ENCODE results near the gene ABAT.

Gene ABAT

DNA sequence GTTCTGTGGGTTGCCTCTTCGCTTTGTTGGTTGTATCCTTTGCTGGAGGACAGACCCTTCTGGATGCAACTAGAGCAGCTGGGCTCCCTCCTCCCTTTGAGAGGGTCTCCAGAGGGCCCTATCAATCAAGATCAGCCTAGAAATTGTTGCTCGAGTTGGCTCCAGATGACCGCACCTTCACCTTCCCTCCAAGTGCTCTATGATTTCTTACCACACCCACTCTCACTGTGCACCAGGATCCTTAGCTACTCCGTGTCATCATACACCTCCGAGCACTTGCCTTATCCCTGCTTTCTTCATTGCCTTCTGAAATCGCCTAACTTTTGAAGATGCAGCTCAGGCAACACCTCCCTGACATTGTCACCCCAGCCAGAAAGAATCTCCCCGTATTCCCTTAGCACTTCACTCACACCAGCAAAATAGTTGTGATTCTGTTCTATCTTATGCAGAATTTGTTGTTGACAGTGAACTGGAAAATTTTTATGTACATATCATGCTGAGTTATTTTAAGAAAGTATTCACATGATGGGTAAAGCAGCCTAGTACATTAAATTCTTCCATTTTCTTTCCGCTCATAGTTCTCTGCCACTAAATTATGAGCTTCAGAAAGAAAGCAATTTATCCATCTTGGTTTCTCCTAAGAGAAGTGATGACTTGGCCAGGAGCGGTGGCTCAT is 52.9 kb downstream of the ABAT start:
- Histone ChIP-seq H3K4me3 (ENCODE audit: insufficient read depth, low read depth, low read length) (no peak overlapping the region), H3K36me3 (ENCODE audit: control insufficient read depth, insufficient read depth, low read length) (no peaks in the 10 kb centered on the region), H3K27me3 (ENCODE audit: control insufficient read depth, insufficient read depth, low read length, poor library complexity, severe bottlenecking) (no peaks in the 10 kb centered on the region), H3K9me3 (ENCODE audit: control insufficient read depth, low read length) (no peaks in the 10 kb centered on the region), H3K27ac (ENCODE audit: insufficient read depth, low read depth, low read length, poor library complexity, severe bottlenecking) (no peak overlapping the region), H3K4me1 (ENCODE audit: control insufficient read depth, insufficient read depth, low read length) (no peaks in the 10 kb centered on the region)
- WGBS, 2 experiments = 89 to 91% methylated on average over 9 of the region's 9 CpGs

- no peaks in the 10 kb centered on the region for H3K9me3 ChIP-seq (ENCODE audit: control insufficient read depth, low read length)
Measured at GRCh38 chr16:8727857-8728618, 53.6 kb downstream of the ABAT start.

GRCh38 chr16:8729779-8730334 is 55.4 kb downstream of the ABAT start:
- Histone ChIP-seq H3K36me3 (ENCODE audit: control insufficient read depth, insufficient read depth, low read length) (no peaks in the 10 kb centered on the region), H3K9me3 (ENCODE audit: control insufficient read depth, low read length) (peaks cover 2% of the 10 kb centered on the region), H3K27me3 (ENCODE audit: control insufficient read depth, insufficient read depth, low read length, poor library complexity, severe bottlenecking) (no peaks in the 10 kb centered on the region), H3K27ac (ENCODE audit: insufficient read depth, low read depth, low read length, poor library complexity, severe bottlenecking) (no peak overlapping the region), H3K4me3 (ENCODE audit: insufficient read depth, low read depth, low read length) (no peak overlapping the region), H3K4me1 (ENCODE audit: control insufficient read depth, insufficient read depth, low read length) (no peaks in the 10 kb centered on the region)
- WGBS, 2 experiments = 89 to 94% methylated on average over 8 of the region's 8 CpGs

More at GRCh38 chr16:8727857-8728618, 53.6 kb downstream of the ABAT start:
- no peaks in the 10 kb centered on the region for H3K4me1 ChIP-seq (ENCODE audit: control insufficient read depth, insufficient read depth, low read length)
- 84 to 85% methylated on average over 13 of the region's 13 CpGs for WGBS, 2 experiments
- H3K27me3 ChIP-seq (ENCODE audit: control insufficient read depth, insufficient read depth, low read length, poor library complexity, severe bottlenecking) = no peaks in the 10 kb centered on the region
- no peak overlapping the region for H3K4me3 ChIP-seq (ENCODE audit: insufficient read depth, low read depth, low read length)
- H3K36me3 ChIP-seq (ENCODE audit: control insufficient read depth, insufficient read depth, low read length) = no peaks in the 10 kb centered on the region
- H3K27ac ChIP-seq (ENCODE audit: insufficient read depth, low read depth, low read length, poor library complexity, severe bottlenecking) = no peak overlapping the region

DNA sequence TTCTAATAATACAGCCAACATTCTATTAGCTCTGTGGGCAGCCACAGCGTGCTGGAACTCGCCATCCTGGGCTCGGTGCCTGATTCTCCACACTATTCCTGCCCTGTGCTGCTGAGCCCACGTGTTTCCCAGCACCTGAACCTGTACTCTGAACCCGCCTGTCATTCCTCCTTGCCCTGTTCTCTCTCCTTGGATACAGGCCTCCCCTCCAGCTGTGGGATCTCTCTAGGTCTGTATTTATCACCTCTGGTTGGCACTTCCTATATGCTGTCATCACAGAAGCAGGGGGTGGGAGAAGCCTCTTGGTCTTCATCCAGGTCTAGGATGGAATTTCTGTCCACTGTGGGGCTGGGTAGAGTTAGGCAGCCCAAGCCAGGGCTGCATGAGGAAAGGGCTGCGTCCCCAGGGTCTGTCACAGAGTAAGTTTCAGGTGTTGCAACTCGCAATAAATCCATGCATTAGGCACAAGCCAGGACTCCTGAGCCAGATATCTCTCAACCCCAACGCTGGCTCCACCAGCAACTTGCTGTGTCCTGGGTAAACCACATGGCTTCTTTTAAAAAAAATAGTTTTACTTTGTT is 56.0 kb downstream of the ABAT start:
- Histone ChIP-seq H3K4me3 (ENCODE audit: insufficient read depth, low read depth, low read length) (no peak overlapping the region), H3K4me1 (ENCODE audit: control insufficient read depth, insufficient read depth, low read length) (no peaks in the 10 kb centered on the region), H3K27ac (ENCODE audit: insufficient read depth, low read depth, low read length, poor library complexity, severe bottlenecking) (no peak overlapping the region), H3K36me3 (ENCODE audit: control insufficient read depth, insufficient read depth, low read length) (no peaks in the 10 kb centered on the region), H3K9me3 (ENCODE audit: control insufficient read depth, low read length) (peaks cover 2% of the 10 kb centered on the region), H3K27me3 (ENCODE audit: control insufficient read depth, insufficient read depth, low read length, poor library complexity, severe bottlenecking) (no peaks in the 10 kb centered on the region)
- WGBS, 2 experiments = 91 to 92% methylated on average over 8 of the region's 8 CpGs

- no peaks in the 10 kb centered on the region for H3K4me1 ChIP-seq (ENCODE audit: control insufficient read depth, insufficient read depth, low read length)
- no peaks in the 10 kb centered on the region for H3K36me3 ChIP-seq (ENCODE audit: control insufficient read depth, insufficient read depth, low read length)
- H3K27me3 ChIP-seq (ENCODE audit: control insufficient read depth, insufficient read depth, low read length, poor library complexity, severe bottlenecking) = no peaks in the 10 kb centered on the region
- WGBS, 2 experiments = 92 to 94% methylated on average over 4 to 5 of the region's 5 CpGs
- no peak overlapping the region for H3K27ac ChIP-seq (ENCODE audit: insufficient read depth, low read depth, low read length, poor library complexity, severe bottlenecking)
- H3K9me3 ChIP-seq (ENCODE audit: control insufficient read depth, low read length) = peaks cover 2% of the 10 kb centered on the region
- H3K4me3 ChIP-seq (ENCODE audit: insufficient read depth, low read depth, low read length) = no peak overlapping the region
Measured at GRCh38 chr16:8733849-8734540, 59.6 kb downstream of the ABAT start.

GRCh38 chr16:8735574-8735973 is 61.2 kb downstream of the ABAT start:
- Histone ChIP-seq H3K4me1 (ENCODE audit: control insufficient read depth, insufficient read depth, low read length) (no peaks in the 10 kb centered on the region), H3K36me3 (ENCODE audit: control insufficient read depth, insufficient read depth, low read length) (no peaks in the 10 kb centered on the region)
- WGBS, 2 experiments = 94% methylated on average over 5 of the region's 5 CpGs

DNA sequence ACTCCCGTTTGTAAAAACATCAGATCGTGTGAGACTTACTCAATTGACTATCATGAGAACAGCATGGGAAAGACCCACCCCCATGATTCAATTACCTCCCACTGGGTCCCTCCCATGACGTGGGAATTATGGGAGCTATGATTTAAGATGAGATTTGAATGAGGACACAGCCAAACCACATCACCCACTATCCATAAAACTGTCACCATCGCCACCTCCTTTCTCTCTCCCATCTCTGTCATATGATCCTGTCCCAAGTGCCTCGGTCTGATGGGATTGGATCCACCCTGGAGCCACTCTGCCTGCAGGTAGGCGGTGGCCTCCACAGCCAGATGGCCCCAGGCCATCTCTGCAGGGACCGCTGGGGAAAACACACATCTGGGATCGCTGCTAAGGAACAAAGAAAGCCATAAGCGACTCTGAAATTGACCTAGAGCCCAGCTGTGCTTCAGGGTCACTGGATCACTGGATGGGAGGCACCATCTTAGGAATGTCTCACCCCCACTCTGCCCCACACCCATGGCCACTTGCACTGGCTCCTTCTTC is 61.8 kb downstream of the ABAT start:
- Histone ChIP-seq H3K9me3 (ENCODE audit: control insufficient read depth, low read length) (peaks cover 2% of the 10 kb centered on the region), H3K27me3 (ENCODE audit: control insufficient read depth, insufficient read depth, low read length, poor library complexity, severe bottlenecking) (no peaks in the 10 kb centered on the region), H3K4me1 (ENCODE audit: control insufficient read depth, insufficient read depth, low read length) (no peaks in the 10 kb centered on the region), H3K4me3 (ENCODE audit: insufficient read depth, low read depth, low read length) (no peak overlapping the region), H3K27ac (ENCODE audit: insufficient read depth, low read depth, low read length, poor library complexity, severe bottlenecking) (no peak overlapping the region), H3K36me3 (ENCODE audit: control insufficient read depth, insufficient read depth, low read length) (no peaks in the 10 kb centered on the region)
- WGBS, 2 experiments = 86 to 88% methylated on average over 8 to 9 of the region's 9 CpGs

More at GRCh38 chr16:8735574-8735973, 61.2 kb downstream of the ABAT start:
- Histone ChIP-seq H3K27me3 (ENCODE audit: control insufficient read depth, insufficient read depth, low read length, poor library complexity, severe bottlenecking) (no peaks in the 10 kb centered on the region), H3K4me3 (ENCODE audit: insufficient read depth, low read depth, low read length) (no peak overlapping the region), H3K9me3 (ENCODE audit: control insufficient read depth, low read length) (peaks cover 2% of the 10 kb centered on the region), H3K27ac (ENCODE audit: insufficient read depth, low read depth, low read length, poor library complexity, severe bottlenecking) (no peak overlapping the region)

DNA sequence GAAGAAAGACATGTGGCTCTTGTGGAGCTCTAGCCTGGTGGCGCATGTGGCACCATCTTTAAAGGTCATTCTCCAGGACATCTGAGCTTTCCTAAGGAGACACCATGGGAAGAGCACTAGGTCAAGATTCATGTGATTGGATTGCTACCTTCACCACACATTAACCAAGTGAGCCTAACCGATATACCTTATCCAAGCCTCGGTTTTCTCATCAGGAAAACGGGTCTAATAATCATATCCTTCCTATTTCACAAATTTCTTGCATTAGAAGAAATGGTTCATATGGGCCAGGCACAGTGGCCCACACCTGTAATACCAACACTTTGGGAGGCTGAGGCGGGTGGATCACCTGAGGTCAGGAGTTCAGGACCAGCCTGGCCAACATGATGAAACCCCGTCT is 64.7 kb downstream of the ABAT start:
- H3K27ac ChIP-seq (ENCODE audit: insufficient read depth, low read depth, low read length, poor library complexity, severe bottlenecking) = no peak overlapping the region
- no peaks in the 10 kb centered on the region for H3K4me1 ChIP-seq (ENCODE audit: control insufficient read depth, insufficient read depth, low read length)
- 93 to 95% methylated on average over 6 of the region's 6 CpGs for WGBS, 2 experiments
- H3K9me3 ChIP-seq (ENCODE audit: control insufficient read depth, low read length) = no peaks in the 10 kb centered on the region
- no peaks in the 10 kb centered on the region for H3K27me3 ChIP-seq (ENCODE audit: control insufficient read depth, insufficient read depth, low read length, poor library complexity, severe bottlenecking)
- H3K36me3 ChIP-seq (ENCODE audit: control insufficient read depth, insufficient read depth, low read length) = no peaks in the 10 kb centered on the region
- H3K4me3 ChIP-seq (ENCODE audit: insufficient read depth, low read depth, low read length) = no peak overlapping the region

GRCh38 chr16:8739989-8740704 is 65.7 kb downstream of the ABAT start:
- no peak overlapping the region for H3K27ac ChIP-seq (ENCODE audit: insufficient read depth, low read depth, low read length, poor library complexity, severe bottlenecking)
- H3K4me1 ChIP-seq (ENCODE audit: control insufficient read depth, insufficient read depth, low read length) = no peaks in the 10 kb centered on the region
- H3K36me3 ChIP-seq (ENCODE audit: control insufficient read depth, insufficient read depth, low read length) = no peaks in the 10 kb centered on the region
- 87 to 88% methylated on average over 13 of the region's 13 CpGs for WGBS, 2 experiments
- no peaks in the 10 kb centered on the region for H3K9me3 ChIP-seq (ENCODE audit: control insufficient read depth, low read length)
- H3K4me3 ChIP-seq (ENCODE audit: insufficient read depth, low read depth, low read length) = no peak overlapping the region
- H3K27me3 ChIP-seq (ENCODE audit: control insufficient read depth, insufficient read depth, low read length, poor library complexity, severe bottlenecking) = no peaks in the 10 kb centered on the region

All from ectodermal cell (in vitro differentiated cells).